Measurements from ENCODE around the gene CCDC141. TPM values are rescaled to one million over a fixed set of nuclear protein-coding genes. Genes with fewer than 3 reads are reported as not detected.

The CCDC141 gene
- total RNA-seq: 0.19 and 0.56 TPM in 2 replicates

GRCh38 chr2:179049546-179050311 is at the start of gene CCDC141:
Gene CCDC141, minus strand, starts transcription at chr2:179050137. Its CDS starts 196 bp downstream, at chr2:179049941.

GRCh38 chr2:178807227-178808008 is 242.5 kb downstream of the CCDC141 start, which contains the start of gene TTN:
Gene TTN, minus strand, starts transcription at chr2:178807423. Its CDS starts 2,781 bp downstream, at chr2:178804642.

Other genes starting within 250 kb of the CCDC141 start
- 0.85 and 1.2 TPM in 2 replicates for gene TTN, start 242.7 kb downstream of the CCDC141 start, total RNA-seq
- 20.5 and 24.8 TPM in 2 replicates for gene SESTD1, start 214.7 kb upstream of the CCDC141 start, total RNA-seq

All from regular cardiac myocyte (primary cell).